Activated B cell treated with CpG ODN at 0.5 μM for 24 hours (primary cell): ENCODE data around the gene DPY19L1. TPM values are rescaled to one million over a fixed set of nuclear protein-coding genes. Genes with fewer than 3 reads are reported as not detected.
"Not testable (repeated sequence)": the region's sequence is repeated elsewhere in the genome, so short reads cannot be mapped to it uniquely, and the experiment has no call there.

Source experiments
- ATAC-seq: fragments of 200-7000 bp; cut with Tn5 transposase; one replicate; pipeline ENCODE4 v1.10.0; 2021; ENCODE audit warnings: low read depth, mild to moderate bottlenecking, moderate library complexity
- CTCF ChIA-PET: fragments of 350-600 bp; sonication (Branson Sonifier 250); formaldehyde crosslinking; loops from one replicate; lab custom pipeline; 2021; ENCODE audit warnings: antibody characterized with exemption; lab: Charles Lee
- POLR2A ChIA-PET: fragments of 350-600 bp; sonication (Branson Sonifier 250); formaldehyde crosslinking; loops from one replicate; lab custom pipeline; 2021; ENCODE audit warnings: antibody characterized with exemption; lab: Charles Lee
- DNase-seq: peaks from one replicate; pipeline ENCODE4 v3.0.0; 2022
- H3K27ac Mint-ChIP-seq: one replicate; pipeline ENCODE4 v1.8.0; 2020; ENCODE audit warnings: mixed read lengths
- H3K27me3 Mint-ChIP-seq: one replicate; pipeline ENCODE4 v1.8.0; 2021; ENCODE audit warnings: mixed read lengths
- H3K36me3 Mint-ChIP-seq: one replicate; pipeline ENCODE4 v1.8.0; 2021; ENCODE audit warnings: low read depth, mixed read lengths
- H3K4me1 Mint-ChIP-seq: one replicate; pipeline ENCODE4 v1.8.0; 2021; ENCODE audit warnings: mixed read lengths
- H3K4me3 Mint-ChIP-seq: one replicate; pipeline ENCODE4 v1.8.0; 2020; ENCODE audit warnings: mild to moderate bottlenecking, mixed read lengths
- H3K9me3 Mint-ChIP-seq: one replicate; pipeline ENCODE4 v1.8.0; 2020; ENCODE audit warnings: mixed read lengths
- intact Hi-C: fragments of 100-400 bp; cut with micrococcal nuclease; formaldehyde crosslinking; loops from one replicate; pipeline ENCODE4 v1.15.1; 2024
- total RNA-seq: library from RNA; stranded (reverse); gene quantifications from 2 replicates; pipeline ENCODE4 v1.2.3, GENCODE V29; 2022
- TF ChIP-seq, protein P1 (sequence below): fragments of 200-600 bp; IDR thresholded peaks from one replicate; pipeline ENCODE4 v1.8.0; 2022; ENCODE audit warnings: antibody characterized with exemption, mild to moderate bottlenecking

The DPY19L1 gene
- total RNA-seq, 1 donor from 2014 or later: 10.0 TPM

DNA sequence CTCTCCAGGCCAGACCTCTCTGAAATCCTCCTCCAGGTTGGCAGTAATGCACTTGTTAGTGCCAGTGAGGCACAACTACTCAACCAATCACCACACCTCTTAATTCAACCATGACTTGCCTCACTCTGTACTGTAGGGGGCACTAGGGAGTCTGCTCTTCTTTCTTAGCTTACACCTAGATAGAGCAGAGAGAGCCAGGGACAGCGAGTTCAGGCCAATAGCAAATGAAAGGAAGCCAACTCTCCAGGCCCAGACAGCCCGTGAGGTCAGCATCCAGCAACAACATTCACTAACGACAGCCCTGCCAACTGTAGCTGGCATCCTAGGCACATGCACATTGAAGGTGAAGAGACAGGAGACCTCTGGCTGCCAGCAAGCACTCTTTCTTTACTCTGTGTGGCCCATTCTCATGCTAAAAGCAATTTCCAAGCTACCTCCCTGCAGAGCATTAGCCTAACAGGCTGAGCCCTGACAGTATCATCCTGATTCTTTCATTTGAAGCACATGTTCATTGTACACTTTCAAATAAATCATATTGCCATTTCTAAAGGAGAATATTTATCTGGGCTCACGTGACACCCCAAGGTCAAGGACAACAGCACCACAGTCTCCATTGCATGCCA lies 136.3 kb downstream of the DPY19L1 start:
- Mint-ChIP-seq H3K9me3 (peaks cover 2% of the 10 kb centered on the region), H3K27me3 (peaks cover 6% of the 10 kb centered on the region), H3K27ac (no peak overlapping the region), H3K4me1 (no peaks in the 10 kb centered on the region), H3K4me3 (no peak overlapping the region), H3K36me3 (no peaks in the 10 kb centered on the region)
- POLR2A ChIA-PET: no interaction called here
- TF ChIP-seq, protein P1, sequence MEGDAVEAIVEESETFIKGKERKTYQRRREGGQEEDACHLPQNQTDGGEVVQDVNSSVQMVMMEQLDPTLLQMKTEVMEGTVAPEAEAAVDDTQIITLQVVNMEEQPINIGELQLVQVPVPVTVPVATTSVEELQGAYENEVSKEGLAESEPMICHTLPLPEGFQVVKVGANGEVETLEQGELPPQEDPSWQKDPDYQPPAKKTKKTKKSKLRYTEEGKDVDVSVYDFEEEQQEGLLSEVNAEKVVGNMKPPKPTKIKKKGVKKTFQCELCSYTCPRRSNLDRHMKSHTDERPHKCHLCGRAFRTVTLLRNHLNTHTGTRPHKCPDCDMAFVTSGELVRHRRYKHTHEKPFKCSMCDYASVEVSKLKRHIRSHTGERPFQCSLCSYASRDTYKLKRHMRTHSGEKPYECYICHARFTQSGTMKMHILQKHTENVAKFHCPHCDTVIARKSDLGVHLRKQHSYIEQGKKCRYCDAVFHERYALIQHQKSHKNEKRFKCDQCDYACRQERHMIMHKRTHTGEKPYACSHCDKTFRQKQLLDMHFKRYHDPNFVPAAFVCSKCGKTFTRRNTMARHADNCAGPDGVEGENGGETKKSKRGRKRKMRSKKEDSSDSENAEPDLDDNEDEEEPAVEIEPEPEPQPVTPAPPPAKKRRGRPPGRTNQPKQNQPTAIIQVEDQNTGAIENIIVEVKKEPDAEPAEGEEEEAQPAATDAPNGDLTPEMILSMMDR: no peak
- no peak for ATAC-seq
- CTCF ChIA-PET: no interaction called here
- no peak for DNase-seq
- intact Hi-C loops: no loop called here

GRCh38 chr7:34895202-34895601 lies 142.1 kb downstream of the DPY19L1 start:
- ChIA-PET CTCF (no interaction called here), POLR2A (no interaction called here)
- TF ChIP-seq, protein P1: no peak
- Mint-ChIP-seq H3K4me3 (no peak overlapping the region), H3K36me3 (no peaks in the 10 kb centered on the region), H3K27me3 (peaks cover 4% of the 10 kb centered on the region), H3K9me3 (peaks cover 14% of the 10 kb centered on the region), H3K4me1 (no peaks in the 10 kb centered on the region), H3K27ac (no peak overlapping the region)
- DNase-seq (no peak), ATAC-seq (no peak)
- intact Hi-C loops: no loop called here

GRCh38 chr7:34889951-34890350 lies 147.3 kb downstream of the DPY19L1 start:
- intact Hi-C loops: no loop called here
- peaks cover 4% of the 10 kb centered on the region for H3K27me3 Mint-ChIP-seq
- no peaks in the 10 kb centered on the region for H3K4me1 Mint-ChIP-seq
- ChIA-PET CTCF (no interaction called here), POLR2A (no interaction called here)
- H3K27ac Mint-ChIP-seq: no peak overlapping the region
- H3K4me3 Mint-ChIP-seq: no peak overlapping the region
- H3K9me3 Mint-ChIP-seq: peaks cover 6% of the 10 kb centered on the region
- TF ChIP-seq, protein P1: no peak
- DNase-seq: no peak
- ATAC-seq: no peak
- H3K36me3 Mint-ChIP-seq: no peaks in the 10 kb centered on the region

GRCh38 chr7:34886856-34887255 lies 150.4 kb downstream of the DPY19L1 start:
- ChIA-PET CTCF (no interaction called here), POLR2A (no interaction called here)
- peaks cover 4% of the 10 kb centered on the region for H3K27me3 Mint-ChIP-seq
- H3K27ac Mint-ChIP-seq: no peak overlapping the region
- H3K4me1 Mint-ChIP-seq: no peaks in the 10 kb centered on the region
- intact Hi-C loops: no loop called here
- peaks cover 11% of the 10 kb centered on the region for H3K9me3 Mint-ChIP-seq
- H3K4me3 Mint-ChIP-seq: no peak overlapping the region
- TF ChIP-seq, protein P1: no peak
- no peaks in the 10 kb centered on the region for H3K36me3 Mint-ChIP-seq
- ATAC-seq (no peak), DNase-seq (no peak)

GRCh38 chr7:34883855-34884254 lies 153.4 kb downstream of the DPY19L1 start:
- ATAC-seq, intact Hi-C loops, H3K4me1 Mint-ChIP-seq, POLR2A ChIA-PET, H3K4me3 Mint-ChIP-seq, H3K36me3 Mint-ChIP-seq, CTCF ChIA-PET, H3K27me3 Mint-ChIP-seq, DNase-seq, H3K27ac Mint-ChIP-seq: not testable (repeated sequence)
- peaks cover 12% of the 10 kb centered on the region for H3K9me3 Mint-ChIP-seq

GRCh38 chr7:34879871-34880270 lies 157.4 kb downstream of the DPY19L1 start:
- DNase-seq (no peak), ATAC-seq (no peak)
- intact Hi-C loops: no loop called here
- peaks cover 12% of the 10 kb centered on the region for H3K9me3 Mint-ChIP-seq
- CTCF ChIA-PET: no interaction called here
- no peaks in the 10 kb centered on the region for H3K27me3 Mint-ChIP-seq
- H3K4me1 Mint-ChIP-seq: no peaks in the 10 kb centered on the region
- TF ChIP-seq, protein P1: no peak
- no peaks in the 10 kb centered on the region for H3K36me3 Mint-ChIP-seq
- H3K27ac Mint-ChIP-seq: no peak overlapping the region
- H3K4me3 Mint-ChIP-seq: no peak overlapping the region
- POLR2A ChIA-PET: no interaction called here

- H3K4me3 Mint-ChIP-seq, ATAC-seq, H3K27me3 Mint-ChIP-seq, H3K36me3 Mint-ChIP-seq, POLR2A ChIA-PET, intact Hi-C loops, H3K4me1 Mint-ChIP-seq, H3K27ac Mint-ChIP-seq, DNase-seq: not testable (repeated sequence)
- CTCF ChIA-PET: interaction anchor here (0.6 kb wide), 1 partner anchor 96 kb away, joined by 3 read pairs; no protein-coding TSS in a partner anchor
- peaks cover 10% of the 10 kb centered on the region for H3K9me3 Mint-ChIP-seq
These were observed 158.1 kb downstream of the DPY19L1 start for GRCh38 chr7:34878944-34879735.
